Bronchial epithelial cell (primary cell): ENCODE measurements around the gene TRIM17. TPM values are rescaled to one million over a fixed set of nuclear protein-coding genes. Genes with fewer than 3 reads are reported as not detected.

Experiments
- DNase-seq: peaks from one replicate; pipeline ENCODE4 v3.0.0-alpha.2; 2010; ENCODE audit warnings: low read depth
- FAIRE-seq: peaks from 2 replicates; lab custom pipeline; 2011; peaks lifted over from hg19 to GRCh38; lab: Jason Lieb, UNC
- H3K27me3 ChIP-seq: 2 replicates; pipeline ENCODE4 v1.5.1; 2011; ENCODE audit warnings: low read length; ENCODE audit not compliant: control insufficient read depth, insufficient read depth
- H3K36me3 ChIP-seq: 2 replicates; pipeline ENCODE4 v1.5.1; 2011; ENCODE audit warnings: low read length; ENCODE audit not compliant: control insufficient read depth, insufficient read depth
- H3K4me3 ChIP-seq: 2 replicates; pipeline ENCODE4 v1.5.1; 2011; ENCODE audit warnings: mild to moderate bottlenecking, low read depth, low read length, control low read depth
- total RNA-seq: library from RNA; depleted of rRNA; stranded (reverse); fragments of >200 nt; gene quantifications from 2 replicates; pipeline ENCODE4 v1.2.1, GENCODE V29; 2014
- TF ChIP-seq, protein P1 (sequence below): IDR thresholded peaks from 2 replicates; pipeline ENCODE4 v1.5.1; 2011; ENCODE audit warnings: mild to moderate bottlenecking, moderate library complexity, low read length, control low read depth, inconsistent platforms; ENCODE audit not compliant: insufficient read depth, severe bottlenecking

The TRIM17 gene
- total RNA-seq, 1 donor from 2014 or later, result 1.6 TPM

DNA sequence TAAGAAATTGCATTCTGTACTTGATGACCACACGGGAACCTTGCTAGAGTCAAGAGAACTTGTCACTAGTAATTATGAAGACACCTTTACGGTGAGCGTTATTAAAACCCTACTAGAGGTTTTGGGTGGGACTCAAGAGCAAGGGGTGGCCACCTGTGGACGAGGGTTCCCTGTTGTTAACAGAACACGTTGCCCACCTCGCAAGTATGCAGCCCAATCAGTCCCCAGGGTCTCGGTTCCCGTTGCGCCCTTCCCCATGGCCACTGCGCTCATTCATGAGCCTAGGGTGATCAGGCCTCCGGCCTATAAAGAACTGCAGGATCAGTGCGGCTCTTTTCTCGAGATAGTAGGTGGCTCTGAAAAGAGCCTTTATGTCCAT is 40.3 kb upstream of the TRIM17 start:
- DNase-seq (no peak), FAIRE-seq (no peak)
- H3K27me3 ChIP-seq, result no peaks in the 10 kb centered on the region
- H3K4me3 ChIP-seq, result peak overlapping the region; percentile 59
- no peaks in the 10 kb centered on the region for H3K36me3 ChIP-seq
- TF ChIP-seq, protein P1, sequence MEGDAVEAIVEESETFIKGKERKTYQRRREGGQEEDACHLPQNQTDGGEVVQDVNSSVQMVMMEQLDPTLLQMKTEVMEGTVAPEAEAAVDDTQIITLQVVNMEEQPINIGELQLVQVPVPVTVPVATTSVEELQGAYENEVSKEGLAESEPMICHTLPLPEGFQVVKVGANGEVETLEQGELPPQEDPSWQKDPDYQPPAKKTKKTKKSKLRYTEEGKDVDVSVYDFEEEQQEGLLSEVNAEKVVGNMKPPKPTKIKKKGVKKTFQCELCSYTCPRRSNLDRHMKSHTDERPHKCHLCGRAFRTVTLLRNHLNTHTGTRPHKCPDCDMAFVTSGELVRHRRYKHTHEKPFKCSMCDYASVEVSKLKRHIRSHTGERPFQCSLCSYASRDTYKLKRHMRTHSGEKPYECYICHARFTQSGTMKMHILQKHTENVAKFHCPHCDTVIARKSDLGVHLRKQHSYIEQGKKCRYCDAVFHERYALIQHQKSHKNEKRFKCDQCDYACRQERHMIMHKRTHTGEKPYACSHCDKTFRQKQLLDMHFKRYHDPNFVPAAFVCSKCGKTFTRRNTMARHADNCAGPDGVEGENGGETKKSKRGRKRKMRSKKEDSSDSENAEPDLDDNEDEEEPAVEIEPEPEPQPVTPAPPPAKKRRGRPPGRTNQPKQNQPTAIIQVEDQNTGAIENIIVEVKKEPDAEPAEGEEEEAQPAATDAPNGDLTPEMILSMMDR, result no peak

DNA sequence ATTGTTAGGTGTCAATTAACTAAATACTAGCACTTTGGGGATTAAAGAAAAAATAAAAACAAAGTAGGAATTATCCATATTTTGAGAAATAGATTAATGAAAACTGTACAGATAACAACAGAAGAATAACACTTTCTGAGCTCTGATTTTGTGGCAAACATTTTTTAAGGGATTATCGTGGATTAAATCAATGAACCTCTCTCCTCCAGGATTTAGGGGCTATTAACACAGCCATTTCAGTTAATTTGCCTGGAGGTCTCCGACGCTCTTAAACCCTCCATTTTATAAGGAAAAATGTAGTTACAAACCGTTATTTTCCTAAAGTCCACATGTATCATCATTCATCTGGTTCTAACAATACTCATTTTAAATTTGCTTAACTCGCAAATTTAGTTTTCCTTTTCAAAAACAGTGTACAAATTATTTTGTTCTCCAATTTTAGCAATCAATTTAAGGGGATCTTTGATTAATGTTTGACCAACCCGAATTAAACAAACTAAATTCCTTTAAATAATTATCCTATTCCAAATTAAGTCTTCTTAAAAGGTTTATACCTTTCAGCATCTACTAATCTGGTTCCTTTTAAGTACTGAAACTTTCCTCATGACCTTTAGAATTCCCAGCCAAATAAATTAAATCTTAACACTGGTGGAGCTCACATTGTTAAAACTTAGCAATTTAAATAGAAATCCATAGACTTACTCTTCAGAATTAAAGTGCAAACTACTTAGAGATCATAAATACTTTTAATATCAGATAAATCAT is 39.8 kb upstream of the TRIM17 start:
- no peaks in the 10 kb centered on the region for H3K36me3 ChIP-seq
- H3K27me3 ChIP-seq, result no peaks in the 10 kb centered on the region
- DNase-seq (no peak), FAIRE-seq (no peak)
- H3K4me3 ChIP-seq, result peak overlapping the region; percentile 59
- TF ChIP-seq, protein P1, result no peak

DNA sequence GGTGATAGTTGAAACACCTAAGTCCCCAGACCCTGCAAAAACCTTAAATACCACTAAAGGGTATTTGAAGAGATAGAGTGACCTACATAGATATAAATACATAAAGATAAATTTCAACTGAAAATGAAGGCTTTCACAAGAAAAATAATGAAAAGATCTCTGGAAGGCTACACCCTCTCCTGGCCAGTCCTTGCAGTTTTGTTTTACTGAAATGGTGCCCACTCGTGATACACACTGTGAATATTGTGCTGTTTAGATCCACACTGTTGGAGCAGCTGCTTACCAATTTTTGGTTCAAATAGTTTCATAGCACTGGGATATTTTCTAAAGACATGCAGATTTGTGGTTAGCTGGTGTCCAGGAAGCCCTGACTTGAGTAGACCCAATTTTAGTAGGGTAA is 39.1 kb upstream of the TRIM17 start:
- Histone ChIP-seq H3K27me3 (no peaks in the 10 kb centered on the region), H3K4me3 (no peak overlapping the region), H3K36me3 (no peaks in the 10 kb centered on the region)
- TF ChIP-seq, protein P1, result no peak
- FAIRE-seq (no peak), DNase-seq (no peak)

DNA sequence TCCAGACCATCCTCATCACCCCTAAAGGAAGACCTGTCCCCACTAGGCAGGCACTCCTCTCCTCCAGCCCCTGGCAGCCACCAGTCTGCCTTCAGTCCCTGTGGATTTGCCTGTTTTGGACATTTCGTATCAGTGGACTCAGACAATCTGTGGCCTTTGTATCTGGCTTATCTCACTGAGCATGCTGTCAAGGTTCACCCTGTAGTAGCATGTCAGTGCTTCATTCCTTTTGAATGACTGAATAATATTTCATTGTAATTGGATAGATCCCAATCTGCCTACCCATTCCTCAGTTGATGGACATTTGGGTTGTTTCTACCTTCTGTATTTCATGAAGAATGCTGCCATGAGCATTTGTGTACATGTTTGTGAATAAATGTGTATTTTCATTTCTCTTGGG is 37.6 kb upstream of the TRIM17 start:
- TF ChIP-seq, protein P1, result no peak
- Histone ChIP-seq H3K36me3 (no peaks in the 10 kb centered on the region), H3K4me3 (no peak overlapping the region), H3K27me3 (no peaks in the 10 kb centered on the region)
- DNase-seq (peak; percentile 49), FAIRE-seq (no peak)

DNA sequence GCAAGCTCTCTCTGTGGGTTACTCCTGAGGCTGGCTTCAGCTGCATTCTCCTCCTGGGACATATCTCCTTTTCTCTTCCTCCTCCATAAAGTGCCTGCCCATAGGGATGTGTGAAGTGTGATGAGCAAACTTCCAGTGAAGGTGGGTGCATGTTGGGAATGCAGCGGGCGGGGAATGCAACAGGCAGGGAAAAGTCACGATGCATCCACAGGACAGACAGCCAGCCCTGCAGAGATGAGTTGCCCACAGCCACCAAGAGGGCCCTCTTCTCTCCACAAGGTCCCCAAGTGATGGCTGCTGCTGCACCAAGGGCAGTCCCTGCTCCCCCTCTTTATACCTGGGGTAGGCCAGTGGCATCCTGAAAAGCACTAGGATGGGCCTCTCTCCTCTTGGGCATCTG is 37.0 kb upstream of the TRIM17 start:
- Histone ChIP-seq H3K27me3 (no peaks in the 10 kb centered on the region), H3K36me3 (no peaks in the 10 kb centered on the region), H3K4me3 (no peak overlapping the region)
- TF ChIP-seq, protein P1, result no peak
- FAIRE-seq (no peak), DNase-seq (no peak)

DNA sequence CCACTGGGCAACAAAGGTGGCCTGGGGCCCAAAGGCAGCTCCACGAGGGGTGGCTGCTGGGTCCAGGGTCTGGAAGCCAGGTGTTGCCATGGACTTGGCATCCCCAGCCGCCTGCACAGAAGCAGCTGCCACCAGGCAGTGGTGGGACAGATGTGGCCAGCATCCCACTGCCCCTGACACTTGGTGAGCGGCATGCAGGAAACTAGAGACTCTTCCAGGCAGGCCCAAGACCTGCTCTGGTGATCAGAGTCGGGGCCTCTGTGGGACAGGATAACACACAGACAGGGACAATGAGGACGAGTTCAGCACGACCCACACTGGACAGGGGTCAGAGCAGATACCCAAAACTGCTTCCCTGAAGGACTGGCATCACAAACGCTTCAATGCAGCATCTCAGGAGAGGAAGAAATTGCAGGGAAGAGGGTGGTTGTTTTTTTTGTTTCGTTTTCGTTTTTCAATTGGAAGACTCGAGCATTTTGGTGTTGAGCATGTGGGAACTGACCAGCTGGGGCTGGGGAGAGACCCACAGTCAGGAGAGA is 36.4 kb upstream of the TRIM17 start:
- TF ChIP-seq, protein P1, result no peak
- FAIRE-seq (no peak), DNase-seq (no peak)
- no peak overlapping the region for H3K4me3 ChIP-seq
- H3K36me3 ChIP-seq, result no peaks in the 10 kb centered on the region
- H3K27me3 ChIP-seq, result no peaks in the 10 kb centered on the region
